ENCODE measurements around the gene NHSL1. TPM values are rescaled to one million over a fixed set of nuclear protein-coding genes. Genes with fewer than 3 reads are reported as not detected.
A peak's percentile ranks its signal among the peaks of the same experiment; 100 is the strongest.

The NHSL1 gene
- total RNA-seq, 1 donor from 2014 or later = 33.5 TPM

DNA sequence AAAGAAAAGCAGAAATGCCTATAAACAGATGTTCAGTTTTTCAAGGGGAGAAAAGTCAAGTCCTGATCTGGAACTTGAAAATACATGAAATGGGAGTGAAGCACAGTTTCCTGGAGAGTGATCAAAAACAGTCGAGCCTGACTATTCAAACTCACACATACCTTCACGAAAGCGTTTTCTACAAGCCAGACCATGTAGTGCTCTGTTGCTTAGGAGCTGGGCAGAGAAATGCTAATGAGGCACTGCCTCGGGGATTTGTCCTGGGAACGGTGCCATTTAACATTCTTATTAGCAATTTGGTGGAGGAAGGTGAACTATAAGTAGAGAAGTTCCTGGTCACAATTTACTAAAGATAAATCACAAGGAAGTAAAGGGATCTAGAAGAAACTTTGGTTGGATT is 5.9 kb downstream of the NHSL1 start:
- peaks cover 32% of the 10 kb centered on the region for H3K4me1 Mint-ChIP-seq (ENCODE audit: low read depth, unreplicated experiment)
- H3K4me3 ChIP-seq (ENCODE audit: insufficient read depth, low read depth, low read length) = no peak overlapping the region

DNA sequence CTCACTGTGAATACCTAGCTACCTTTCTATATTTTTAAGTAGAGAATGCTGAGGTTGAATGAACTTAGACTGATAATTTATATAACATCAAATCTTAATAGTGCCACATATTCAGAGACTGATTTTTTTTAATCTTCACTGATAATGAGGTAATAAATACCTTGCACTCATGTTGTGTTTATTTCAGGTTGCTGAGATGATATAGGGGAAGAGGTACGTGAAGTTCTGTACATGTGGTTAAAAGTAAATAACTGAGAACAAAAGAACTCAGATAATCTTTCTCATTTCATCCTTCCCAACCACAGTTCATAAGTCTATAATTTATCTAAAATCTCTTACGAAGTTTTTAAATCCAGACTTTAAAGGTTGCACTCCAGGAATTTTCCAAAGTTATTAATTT is 6.4 kb downstream of the NHSL1 start:
- Mint-ChIP-seq H3K36me3 (ENCODE audit: low read depth, unreplicated experiment) (peaks cover 15% of the 10 kb centered on the region), H3K27me3 (ENCODE audit: low read depth, unreplicated experiment) (no peaks in the 10 kb centered on the region), H3K27ac (ENCODE audit: unreplicated experiment) (no peak overlapping the region), H3K9me3 (ENCODE audit: unreplicated experiment) (no peaks in the 10 kb centered on the region), H3K4me1 (ENCODE audit: low read depth, unreplicated experiment) (peaks cover 26% of the 10 kb centered on the region), H3K4me3 (ENCODE audit: unreplicated experiment) (no peak overlapping the region)
- no peak for TF ChIP-seq EZH2 (IDR thresholded peaks at IDR 0.05; ENCODE audit: insufficient read depth, low read length)
- TF ChIP-seq, protein P1, sequence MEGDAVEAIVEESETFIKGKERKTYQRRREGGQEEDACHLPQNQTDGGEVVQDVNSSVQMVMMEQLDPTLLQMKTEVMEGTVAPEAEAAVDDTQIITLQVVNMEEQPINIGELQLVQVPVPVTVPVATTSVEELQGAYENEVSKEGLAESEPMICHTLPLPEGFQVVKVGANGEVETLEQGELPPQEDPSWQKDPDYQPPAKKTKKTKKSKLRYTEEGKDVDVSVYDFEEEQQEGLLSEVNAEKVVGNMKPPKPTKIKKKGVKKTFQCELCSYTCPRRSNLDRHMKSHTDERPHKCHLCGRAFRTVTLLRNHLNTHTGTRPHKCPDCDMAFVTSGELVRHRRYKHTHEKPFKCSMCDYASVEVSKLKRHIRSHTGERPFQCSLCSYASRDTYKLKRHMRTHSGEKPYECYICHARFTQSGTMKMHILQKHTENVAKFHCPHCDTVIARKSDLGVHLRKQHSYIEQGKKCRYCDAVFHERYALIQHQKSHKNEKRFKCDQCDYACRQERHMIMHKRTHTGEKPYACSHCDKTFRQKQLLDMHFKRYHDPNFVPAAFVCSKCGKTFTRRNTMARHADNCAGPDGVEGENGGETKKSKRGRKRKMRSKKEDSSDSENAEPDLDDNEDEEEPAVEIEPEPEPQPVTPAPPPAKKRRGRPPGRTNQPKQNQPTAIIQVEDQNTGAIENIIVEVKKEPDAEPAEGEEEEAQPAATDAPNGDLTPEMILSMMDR (IDR thresholded peaks at IDR 0.05; ENCODE audit: insufficient read depth, low read depth, low read length) = no peak
- FAIRE-seq (no peak), DNase-seq (ENCODE audit: low read depth) (no peak)
- Histone ChIP-seq H2AFZ (ENCODE audit: low read depth, low read length) (no peak overlapping the region), H3K27me3 (ENCODE audit: insufficient read depth, low read length) (no peaks in the 10 kb centered on the region), H3K4me3 (ENCODE audit: insufficient read depth, low read depth, low read length) (no peak overlapping the region), H3K79me2 (ENCODE audit: insufficient read depth, low read length) (peaks cover 38% of the 10 kb centered on the region), H3K27ac (ENCODE audit: low read depth, low read length) (peak overlapping the region; percentile 40), H3K4me2 (ENCODE audit: low read length) (no peak overlapping the region), H3K9me3 (ENCODE audit: insufficient read depth, low read depth, low read length) (no peaks in the 10 kb centered on the region), H3K9ac (ENCODE audit: low read length) (no peak overlapping the region), H3K36me3 (ENCODE audit: insufficient read depth, low read length) (no peaks in the 10 kb centered on the region), H4K20me1 (ENCODE audit: insufficient read depth, low read length) (peaks cover 13% of the 10 kb centered on the region), H3K4me1 (ENCODE audit: insufficient read depth, low read length) (peaks cover 9% of the 10 kb centered on the region)

More for the DNA sequence above, 5.9 kb downstream of the NHSL1 start:
- Mint-ChIP-seq H3K27ac (ENCODE audit: unreplicated experiment) (peak overlapping the region; percentile 59), H3K36me3 (ENCODE audit: low read depth, unreplicated experiment) (peaks cover 13% of the 10 kb centered on the region), H3K27me3 (ENCODE audit: low read depth, unreplicated experiment) (no peaks in the 10 kb centered on the region), H3K4me3 (ENCODE audit: unreplicated experiment) (peak overlapping the region; percentile 43), H3K9me3 (ENCODE audit: unreplicated experiment) (no peaks in the 10 kb centered on the region)
- Histone ChIP-seq H3K4me2 (ENCODE audit: low read length) (peak overlapping the region; percentile 30), H3K36me3 (ENCODE audit: insufficient read depth, low read length) (no peaks in the 10 kb centered on the region), H3K79me2 (ENCODE audit: insufficient read depth, low read length) (peaks cover 42% of the 10 kb centered on the region), H4K20me1 (ENCODE audit: insufficient read depth, low read length) (peaks cover 14% of the 10 kb centered on the region), H3K27me3 (ENCODE audit: insufficient read depth, low read length) (no peaks in the 10 kb centered on the region), H3K9ac (ENCODE audit: low read length) (no peak overlapping the region), H3K27ac (ENCODE audit: low read depth, low read length) (peak overlapping the region; percentile 40), H2AFZ (ENCODE audit: low read depth, low read length) (no peak overlapping the region), H3K4me1 (ENCODE audit: insufficient read depth, low read length) (peaks cover 9% of the 10 kb centered on the region), H3K9me3 (ENCODE audit: insufficient read depth, low read depth, low read length) (no peaks in the 10 kb centered on the region)
- no peak for TF ChIP-seq EZH2 (IDR thresholded peaks at IDR 0.05; ENCODE audit: insufficient read depth, low read length)
- TF ChIP-seq, protein P1 (IDR thresholded peaks at IDR 0.05; ENCODE audit: insufficient read depth, low read depth, low read length) = no peak
- DNase-seq (ENCODE audit: low read depth) = peak; percentile 88
- peak; percentile 17 for FAIRE-seq

DNA sequence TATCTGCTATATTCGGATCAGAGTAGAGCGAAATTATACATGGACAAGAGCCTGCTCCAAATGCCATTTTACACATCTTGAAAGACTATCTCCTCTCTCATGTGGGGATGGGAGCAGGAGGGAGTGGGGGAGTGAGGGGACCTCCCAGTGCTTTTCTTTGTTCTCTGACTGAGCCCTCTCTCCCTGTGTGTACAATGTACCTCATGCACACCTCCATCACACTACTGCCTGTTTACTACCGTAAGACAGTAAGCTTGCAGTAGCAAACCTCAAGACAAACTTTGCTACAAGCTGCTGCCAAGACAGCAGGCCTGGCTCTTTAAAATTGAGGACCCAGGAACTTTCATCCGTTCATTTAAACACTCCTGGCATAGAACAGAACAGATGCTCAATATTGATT is 7.2 kb downstream of the NHSL1 start:
- DNase-seq (ENCODE audit: low read depth) (no peak), FAIRE-seq (no peak)
- H3K4me1 ChIP-seq (ENCODE audit: insufficient read depth, low read length) = peaks cover 9% of the 10 kb centered on the region
- Mint-ChIP-seq H3K4me3 (ENCODE audit: unreplicated experiment) (no peak overlapping the region), H3K27ac (ENCODE audit: unreplicated experiment) (no peak overlapping the region), H3K36me3 (ENCODE audit: low read depth, unreplicated experiment) (peaks cover 15% of the 10 kb centered on the region), H3K27me3 (ENCODE audit: low read depth, unreplicated experiment) (no peaks in the 10 kb centered on the region), H3K9me3 (ENCODE audit: unreplicated experiment) (no peaks in the 10 kb centered on the region), H3K4me1 (ENCODE audit: low read depth, unreplicated experiment) (peaks cover 24% of the 10 kb centered on the region)
- no peak overlapping the region for H3K27ac ChIP-seq (ENCODE audit: low read depth, low read length)
- no peak overlapping the region for H3K9ac ChIP-seq (ENCODE audit: low read length)
- no peak overlapping the region for H3K4me3 ChIP-seq (ENCODE audit: insufficient read depth, low read depth, low read length)
- H3K79me2 ChIP-seq (ENCODE audit: insufficient read depth, low read length) = peaks cover 31% of the 10 kb centered on the region
- no peaks in the 10 kb centered on the region for H3K27me3 ChIP-seq (ENCODE audit: insufficient read depth, low read length)
- TF ChIP-seq, protein P1 (IDR thresholded peaks at IDR 0.05; ENCODE audit: insufficient read depth, low read depth, low read length) = no peak
- no peak for TF ChIP-seq EZH2 (IDR thresholded peaks at IDR 0.05; ENCODE audit: insufficient read depth, low read length)
- H3K9me3 ChIP-seq (ENCODE audit: insufficient read depth, low read depth, low read length) = no peaks in the 10 kb centered on the region
- no peak overlapping the region for H3K4me2 ChIP-seq (ENCODE audit: low read length)
- peaks cover 5% of the 10 kb centered on the region for H4K20me1 ChIP-seq (ENCODE audit: insufficient read depth, low read length)
- no peaks in the 10 kb centered on the region for H3K36me3 ChIP-seq (ENCODE audit: insufficient read depth, low read length)
- no peak overlapping the region for H2AFZ ChIP-seq (ENCODE audit: low read depth, low read length)

Data from astrocyte (in vitro differentiated cells and primary cell).